Effector CD8-positive, alpha-beta T cell (primary cell): ENCODE measurements around the gene CPB1.

Experiments used
- DNase-seq: peaks from one replicate; lab custom pipeline; 2025; lab: John Stamatoyannopoulos, UW

Gene CPB1

DNA sequence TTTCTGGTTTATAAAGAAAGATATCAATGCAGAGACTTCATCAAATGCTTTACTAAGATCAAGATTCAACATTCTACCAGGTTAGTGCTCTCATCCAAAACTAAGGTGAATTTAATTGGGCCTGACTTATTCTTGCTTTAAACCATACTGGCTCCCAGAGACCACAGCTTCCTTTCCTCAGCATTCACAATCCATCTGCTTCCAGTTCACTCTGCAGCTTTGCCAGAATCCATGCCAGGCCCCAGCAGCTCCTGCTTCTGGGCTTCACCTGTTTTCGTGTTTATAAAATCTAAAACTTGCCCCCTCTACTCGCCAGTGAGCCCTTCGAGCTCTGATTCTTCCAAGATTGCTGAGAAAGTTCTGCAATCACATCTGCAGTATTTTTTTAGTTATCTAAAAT, 2.3 kb downstream of the CPB1 start:
- no peak for DNase-seq

DNA sequence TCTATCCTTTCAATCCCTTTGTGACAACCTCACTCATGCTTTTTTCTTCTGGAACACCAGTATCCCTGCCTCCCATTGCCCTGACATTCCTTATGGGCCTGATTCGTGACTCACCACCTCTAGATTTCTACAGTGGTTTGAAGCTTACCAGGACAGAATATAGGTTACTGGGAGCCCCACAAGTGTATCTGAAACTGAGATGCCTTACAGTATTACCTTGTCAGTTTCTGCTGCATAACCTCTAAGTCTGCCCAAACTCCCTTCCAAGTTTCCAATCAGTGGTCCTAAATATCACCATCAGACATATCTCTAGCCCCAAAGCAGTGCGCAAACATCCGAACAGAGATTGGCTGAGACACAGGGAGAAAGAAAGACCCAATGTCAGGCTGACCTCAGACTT, 5.6 kb downstream of the CPB1 start:
- DNase-seq: no peak

DNA sequence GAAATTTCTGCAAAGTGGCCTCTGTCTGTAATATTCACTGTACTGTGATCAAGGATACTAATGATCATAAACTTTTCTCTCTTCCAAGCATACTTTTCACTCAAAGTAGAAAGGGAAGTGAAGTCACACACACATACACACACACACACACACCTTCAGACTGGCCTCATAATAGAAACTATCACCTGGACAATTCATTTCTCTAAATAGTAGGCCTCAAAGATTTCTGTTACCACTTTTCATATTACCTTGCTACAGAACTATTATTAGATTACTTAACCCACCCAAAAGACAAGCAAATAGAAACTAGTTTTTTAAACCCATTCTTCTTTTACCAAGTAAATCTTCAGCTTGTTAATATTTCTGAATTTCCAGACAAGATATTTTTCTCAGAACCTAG, 12.2 kb downstream of the CPB1 start:
- DNase-seq: no peak

DNA sequence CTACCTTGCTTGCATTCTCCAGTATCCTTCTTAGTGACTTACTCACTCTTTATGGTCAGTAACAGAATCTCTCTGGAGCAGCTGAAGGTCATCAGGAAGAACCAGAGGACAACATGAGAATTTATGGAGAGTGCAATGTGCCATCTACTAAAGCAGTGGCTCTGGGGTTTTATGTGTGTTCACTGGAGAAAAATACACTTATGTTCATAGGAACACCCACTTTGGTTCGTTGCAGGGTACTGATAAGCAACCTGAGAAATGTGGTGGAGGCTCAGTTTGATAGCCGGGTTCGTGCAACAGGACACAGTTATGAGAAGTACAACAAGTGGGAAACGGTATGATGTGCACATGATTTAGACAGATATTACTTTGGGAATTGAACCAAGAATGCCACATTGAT, 12.8 kb downstream of the CPB1 start:
- no peak for DNase-seq

DNA sequence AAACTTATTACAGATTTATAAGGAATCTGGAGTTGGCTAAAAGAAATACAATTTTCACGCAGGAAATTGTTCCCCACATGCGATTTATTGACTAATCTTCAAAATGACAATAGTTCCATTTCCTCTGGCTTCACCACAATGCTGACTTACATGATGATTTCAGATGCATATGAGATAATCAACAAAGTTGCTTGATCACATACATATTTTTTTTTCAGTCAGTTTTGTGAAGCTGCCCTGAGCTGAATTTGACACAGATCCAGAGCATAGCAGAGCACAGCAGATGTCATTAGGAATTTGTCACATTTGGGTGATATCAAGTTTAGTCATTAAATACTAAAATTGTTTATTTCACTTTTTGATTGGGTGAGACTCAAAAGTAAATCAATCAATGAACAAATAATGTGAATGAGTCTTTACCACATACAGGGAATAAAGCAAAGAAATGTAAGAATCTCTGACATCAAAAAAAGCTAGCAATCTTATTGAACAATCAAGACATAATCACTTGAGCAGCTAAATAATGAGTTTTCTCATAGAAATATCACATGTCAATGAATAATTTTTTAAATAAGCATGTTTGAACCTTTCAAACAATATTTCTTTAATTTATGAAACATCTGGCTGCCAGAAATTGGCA, 18.3 kb downstream of the CPB1 start:
- DNase-seq: no peak

DNA sequence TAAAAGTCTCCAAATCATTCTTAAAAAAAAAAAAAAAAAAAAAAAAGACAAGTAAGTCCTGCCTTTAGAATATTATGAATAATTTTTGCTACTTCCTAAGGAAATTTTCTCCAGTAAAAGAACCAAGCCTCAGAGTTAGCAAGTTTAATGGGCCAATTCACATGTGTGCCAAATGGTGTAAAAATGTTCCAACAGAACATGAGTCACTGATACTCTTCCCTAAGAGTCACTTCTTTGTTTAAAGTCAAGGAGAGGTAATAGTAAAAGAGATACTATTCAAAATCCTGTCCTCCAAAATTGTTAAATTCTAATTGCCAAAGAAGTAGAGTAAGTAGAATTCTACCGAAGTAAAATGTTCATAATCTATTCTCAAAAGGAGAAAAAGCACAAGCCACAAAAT, 19.7 kb downstream of the CPB1 start:
- no peak for DNase-seq

DNA sequence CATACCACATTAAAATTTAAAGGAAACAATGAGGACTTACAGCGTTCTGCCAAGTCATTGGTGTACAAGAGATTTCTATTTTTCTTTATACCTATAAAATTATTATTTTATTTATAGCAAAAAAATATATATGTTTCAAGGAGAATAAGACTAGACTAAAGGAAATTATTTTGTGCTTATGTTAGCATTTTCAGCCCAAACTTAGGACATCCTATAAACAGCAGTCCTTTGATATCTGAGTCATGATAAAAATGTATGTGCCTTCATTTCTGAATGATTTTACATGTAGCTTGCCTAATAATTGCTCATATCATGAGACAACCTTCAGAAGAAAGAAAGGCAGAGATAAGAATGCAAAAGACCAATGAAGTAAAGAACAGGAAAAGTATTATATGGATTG, 20.8 kb downstream of the CPB1 start:
- no peak for DNase-seq

DNA sequence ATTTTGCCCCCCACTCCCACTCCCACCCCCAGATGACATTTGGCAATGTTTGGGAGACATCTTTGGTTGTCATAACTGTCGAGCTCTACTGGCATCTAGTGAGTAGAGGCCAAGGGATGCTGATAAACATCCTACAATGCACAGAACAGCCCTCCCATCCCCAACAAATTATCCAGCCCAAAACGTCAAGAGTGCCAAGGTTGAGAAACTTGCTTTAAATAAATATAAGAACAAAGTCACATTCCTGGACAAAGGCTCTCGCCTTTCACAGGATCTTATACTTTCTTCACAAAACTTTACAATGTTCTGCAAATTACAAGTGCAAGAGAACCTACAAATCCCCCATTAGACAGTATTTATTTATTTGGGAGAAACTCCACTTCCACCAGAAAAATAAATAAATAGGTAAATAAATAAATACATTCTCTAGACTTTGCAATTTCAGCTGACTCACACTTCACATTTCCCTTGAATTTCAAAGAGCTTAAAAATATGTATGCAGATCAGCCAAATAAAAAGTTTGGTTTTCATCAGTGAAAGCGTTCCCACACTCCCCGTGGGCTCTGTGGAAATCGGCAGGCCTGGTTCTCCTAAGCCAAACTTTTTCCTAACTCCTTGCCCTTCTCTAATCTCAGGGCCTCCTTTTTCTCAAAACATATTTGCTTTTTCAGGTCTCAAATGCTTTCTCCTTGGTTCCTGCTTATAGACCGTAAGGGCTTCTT, 24.8 kb downstream of the CPB1 start:
- no peak for DNase-seq

DNA sequence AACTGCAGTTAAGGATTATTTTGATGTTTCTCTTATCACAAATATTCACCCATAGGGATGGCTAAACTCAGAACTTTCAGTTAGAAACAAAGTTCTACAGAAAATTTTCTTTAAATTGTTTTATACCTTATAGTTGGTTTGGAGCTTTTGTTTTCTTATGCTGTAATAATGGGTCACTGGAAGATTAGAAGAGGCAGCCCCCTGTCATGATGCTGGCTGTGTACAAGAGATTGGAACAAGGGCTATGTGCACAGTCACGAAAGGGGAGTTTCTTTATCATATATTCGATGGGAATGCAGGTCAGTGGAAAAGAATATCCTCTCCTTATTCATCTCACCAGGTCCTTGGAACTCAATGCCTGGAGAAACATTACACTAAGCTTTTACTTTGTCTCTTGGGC, 25.5 kb downstream of the CPB1 start:
- no peak for DNase-seq

DNA sequence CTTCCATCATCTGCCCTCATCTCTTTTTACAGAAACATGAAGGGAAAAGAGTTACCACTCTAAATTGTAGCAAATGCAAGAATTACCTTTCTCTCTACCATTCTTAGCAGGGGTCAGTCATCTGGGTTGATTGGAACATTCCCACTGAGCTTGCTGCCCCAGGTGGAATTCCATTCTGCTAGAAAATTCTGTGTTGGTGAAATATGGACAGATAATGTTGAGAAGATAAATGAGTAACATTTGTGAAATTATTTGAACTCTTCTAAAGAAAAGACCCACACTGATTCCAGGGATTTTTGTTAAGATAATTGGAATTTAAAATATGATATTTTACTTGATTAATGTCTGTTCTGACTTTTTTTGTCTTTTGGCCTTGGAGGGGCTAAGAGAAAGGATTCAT, 26.4 kb downstream of the CPB1 start:
- DNase-seq: no peak

DNA sequence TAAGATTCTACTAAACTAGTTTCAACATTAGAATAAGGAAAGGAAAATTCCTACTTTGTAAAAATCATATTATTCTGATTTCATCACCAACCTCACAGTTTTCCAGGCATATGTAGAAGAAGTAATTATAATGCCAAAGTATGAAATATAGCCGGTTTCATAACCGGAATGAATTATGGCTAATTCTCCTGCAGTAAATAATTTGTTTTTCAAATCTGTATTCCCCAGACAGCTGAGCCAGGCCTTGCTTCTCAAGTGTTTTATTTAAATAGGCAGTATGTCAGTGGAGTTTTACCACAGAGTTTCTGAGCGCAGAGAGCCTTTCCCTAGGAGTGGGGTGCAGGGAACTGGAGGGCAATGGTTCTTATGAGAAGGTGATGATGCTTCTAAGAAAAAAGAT, 28.8 kb downstream of the CPB1 start:
- DNase-seq: no peak

DNA sequence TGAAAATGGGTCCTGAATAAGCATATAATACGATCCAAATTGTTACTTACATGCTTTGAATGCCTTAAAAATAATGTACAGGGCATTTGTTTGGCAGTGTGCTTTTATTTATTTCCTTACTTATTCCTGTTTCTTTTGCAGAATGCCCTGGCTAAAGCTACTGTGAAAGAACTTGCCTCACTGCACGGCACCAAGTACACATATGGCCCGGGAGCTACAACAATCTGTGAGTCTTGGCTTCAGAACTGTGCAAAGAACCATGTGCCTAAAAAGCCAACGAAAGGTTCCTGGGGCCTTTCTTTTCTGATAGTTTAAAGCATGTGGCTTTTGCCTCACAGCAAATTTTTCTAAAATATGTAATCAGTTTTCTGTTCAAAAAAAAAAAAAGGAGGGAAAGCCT, 29.7 kb downstream of the CPB1 start:
- no peak for DNase-seq

DNA sequence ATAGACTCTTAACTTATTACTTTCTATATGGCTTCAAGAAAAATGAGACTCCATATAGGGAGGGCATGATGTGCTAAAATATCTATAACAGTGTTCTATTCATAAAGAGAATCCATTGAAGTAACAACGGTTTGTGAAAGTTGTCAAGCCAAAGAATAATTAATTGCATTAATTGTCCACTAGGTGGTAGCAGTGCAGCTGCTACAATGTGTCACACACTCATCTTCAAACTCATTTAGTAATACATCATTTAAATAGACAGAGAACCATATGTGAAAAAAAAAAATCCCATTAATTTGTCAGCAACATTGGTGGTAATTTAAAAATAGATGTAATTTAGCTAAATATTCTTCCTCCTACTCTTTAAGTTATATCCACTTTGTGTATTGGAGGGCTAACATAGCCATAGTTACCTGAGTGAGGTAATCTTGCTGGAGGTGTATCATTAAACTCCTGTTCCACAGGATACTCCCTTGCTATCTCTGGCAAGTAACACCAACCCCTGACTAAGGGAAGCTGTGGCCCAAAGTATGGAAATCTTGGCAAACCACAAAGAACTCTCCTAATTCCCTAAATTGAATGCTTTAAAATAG, 33.8 kb downstream of the CPB1 start:
- DNase-seq: no peak

DNA sequence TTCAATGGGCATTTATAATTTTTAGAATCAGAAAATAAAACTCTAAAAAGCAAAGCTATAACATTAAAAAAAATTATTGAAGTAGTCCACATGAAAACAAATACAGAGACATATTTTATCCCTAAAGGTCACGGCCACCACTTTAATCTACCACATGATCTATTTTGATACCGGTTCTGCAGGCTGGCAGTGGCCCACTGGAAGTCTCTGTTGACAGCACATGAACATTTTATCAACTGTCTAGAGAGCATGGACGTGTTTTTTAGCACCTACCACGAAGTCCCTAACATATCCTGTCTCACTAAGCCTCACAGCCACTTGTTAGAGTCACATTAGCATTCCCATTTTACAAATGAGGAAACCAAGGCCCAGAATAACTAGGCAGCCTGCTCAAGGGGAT, 35.7 kb downstream of the CPB1 start:
- DNase-seq: no peak

DNA sequence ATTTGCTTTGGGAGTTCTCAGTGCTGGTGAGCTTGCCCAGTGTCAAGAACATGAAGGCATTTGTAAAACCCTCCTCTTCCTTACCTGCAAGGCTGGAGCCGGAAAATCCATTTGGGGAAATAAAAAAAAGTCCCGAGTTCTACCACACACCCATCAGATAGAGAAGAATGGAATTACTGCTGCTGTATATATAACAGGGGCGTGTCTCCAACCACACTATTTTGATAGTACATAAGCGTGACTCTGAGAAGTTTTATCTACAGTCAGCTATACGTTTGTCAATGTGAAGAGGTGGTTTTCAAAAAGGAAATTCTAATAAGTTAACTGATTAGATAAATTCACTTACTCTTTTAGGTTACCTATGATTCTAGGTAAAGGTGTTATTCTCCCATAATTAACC, 36.2 kb downstream of the CPB1 start:
- DNase-seq: no peak

DNA sequence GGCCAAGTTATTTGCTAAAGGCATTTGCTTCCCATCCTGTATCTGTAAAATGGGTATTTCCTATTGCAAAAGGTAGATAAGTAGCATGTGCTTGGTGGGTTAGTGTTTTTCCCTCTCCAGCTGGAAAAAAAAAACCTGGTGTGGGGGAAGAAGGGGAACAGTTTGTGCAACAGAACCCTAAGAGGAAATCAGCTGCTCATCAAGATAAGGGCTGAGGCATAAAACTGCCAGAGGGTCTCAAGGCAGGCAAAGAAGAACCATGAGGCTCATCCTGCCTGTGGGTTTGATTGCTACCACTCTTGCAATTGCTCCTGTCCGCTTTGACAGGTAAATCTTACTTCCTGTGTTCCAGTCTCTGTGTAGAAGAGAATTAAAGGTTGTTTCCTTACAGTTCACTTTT, 37.4 kb downstream of the CPB1 start, which contains the start of gene CPA3:
Gene CPA3, plus strand, starts transcription at position 248 of the 400 bp plus-strand sequence. Its CDS starts 12 bp downstream, at position 260.
- DNase-seq: no peak

DNA sequence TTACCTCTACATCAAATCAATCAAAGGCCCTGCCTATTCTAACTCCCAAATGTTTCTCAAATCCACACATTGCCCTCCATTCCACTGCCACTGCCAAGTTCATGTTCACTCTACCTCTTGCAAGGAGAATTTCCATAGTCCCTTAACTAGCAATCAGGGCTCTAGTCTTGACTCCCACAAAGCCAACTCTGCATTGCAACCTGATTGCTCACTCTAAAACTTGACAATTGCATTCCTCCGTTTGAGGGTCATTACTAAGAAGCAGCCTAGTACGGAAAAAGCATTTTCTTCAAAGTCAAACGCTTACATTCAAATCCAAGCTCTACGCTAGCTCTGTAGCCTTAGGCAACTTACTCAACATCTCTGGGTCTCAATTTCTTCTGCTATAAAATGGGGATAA, 38.6 kb downstream of the CPB1 start:
- DNase-seq: no peak

DNA sequence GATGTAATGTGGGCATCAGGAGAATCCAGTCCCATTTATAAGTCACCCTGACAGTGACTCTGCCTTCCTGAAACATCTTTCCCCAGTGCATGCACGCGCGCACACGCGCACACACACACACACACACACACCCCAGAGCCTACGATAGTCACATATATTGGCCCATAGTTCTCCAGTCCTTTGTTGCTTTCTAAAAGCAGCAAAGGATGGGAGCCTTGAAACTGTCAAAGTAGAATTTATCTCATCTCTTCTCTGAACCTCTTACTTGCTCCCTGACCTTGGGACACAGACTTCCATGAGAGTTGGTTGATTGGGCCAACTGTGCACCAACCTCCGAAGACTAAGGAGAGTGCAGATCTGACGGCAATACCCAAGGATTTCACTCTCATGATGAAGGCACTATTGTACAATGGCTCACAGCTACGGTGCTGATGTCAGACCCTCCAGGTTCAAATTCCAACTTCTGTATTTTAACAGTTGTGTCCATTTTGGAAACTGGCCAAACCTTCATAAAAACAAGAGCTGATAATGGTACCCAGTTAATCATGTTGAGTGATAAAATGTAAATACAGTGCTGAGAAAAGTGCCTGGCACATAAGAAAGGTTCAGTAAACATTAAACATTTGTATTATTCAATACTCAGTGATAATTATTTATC, 45.8 kb downstream of the CPB1 start:
- no peak for DNase-seq

DNA sequence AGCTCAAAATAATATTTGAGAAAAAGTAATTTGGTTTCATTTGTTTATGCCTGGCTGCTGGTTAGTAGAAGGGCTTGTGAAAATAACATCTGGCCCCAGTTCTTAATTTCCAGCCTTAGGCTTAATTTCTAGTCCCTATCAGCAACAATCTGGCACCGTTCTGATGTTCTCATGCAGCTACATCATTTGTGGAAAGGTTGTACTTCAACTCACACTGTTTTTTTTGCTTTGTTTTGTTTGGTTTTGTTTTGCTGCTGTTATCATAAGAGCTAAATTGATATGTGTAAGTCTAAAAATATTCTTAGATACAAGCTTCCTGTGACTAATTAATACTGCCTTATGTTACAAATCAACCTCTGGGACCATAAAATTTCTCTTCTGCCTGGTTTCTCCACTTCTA, 46.4 kb downstream of the CPB1 start:
- no peak for DNase-seq

DNA sequence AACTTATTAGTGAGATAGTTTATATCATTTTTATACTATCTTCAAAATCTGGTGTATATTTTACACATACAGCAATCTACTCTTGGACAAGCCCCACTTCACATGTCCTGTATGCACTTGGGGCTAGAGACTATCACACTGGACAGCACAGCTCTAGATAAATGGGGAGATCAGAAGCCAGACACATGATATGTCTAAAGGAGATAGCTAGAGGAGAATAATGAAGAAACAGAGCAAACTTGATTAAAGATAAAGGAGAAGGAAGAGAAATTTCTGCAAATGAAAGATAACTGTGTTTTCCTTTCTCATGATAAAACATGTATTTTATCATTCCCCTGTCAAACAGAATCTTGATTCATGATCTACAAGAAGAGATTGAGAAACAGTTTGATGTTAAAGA, 50.5 kb downstream of the CPB1 start:
- DNase-seq: no peak

DNA sequence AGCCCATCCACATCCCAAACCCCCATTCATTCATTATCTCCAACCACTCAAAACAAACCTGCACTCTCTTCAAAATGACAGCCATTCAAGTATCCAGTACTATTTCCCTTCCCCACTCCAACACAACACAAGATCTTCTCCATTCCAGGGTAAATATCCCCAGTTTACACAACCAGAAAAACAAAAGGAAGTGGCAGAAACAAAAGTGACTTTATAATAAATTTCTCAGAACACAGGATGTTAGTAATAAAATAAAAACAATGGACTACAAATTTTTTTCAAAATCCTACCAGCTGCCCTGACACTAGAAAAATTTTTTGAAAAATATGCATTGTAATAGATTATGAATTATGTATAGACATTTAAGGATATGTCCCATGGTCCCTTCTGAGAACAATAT, 51.6 kb downstream of the CPB1 start:
- no peak for DNase-seq

DNA sequence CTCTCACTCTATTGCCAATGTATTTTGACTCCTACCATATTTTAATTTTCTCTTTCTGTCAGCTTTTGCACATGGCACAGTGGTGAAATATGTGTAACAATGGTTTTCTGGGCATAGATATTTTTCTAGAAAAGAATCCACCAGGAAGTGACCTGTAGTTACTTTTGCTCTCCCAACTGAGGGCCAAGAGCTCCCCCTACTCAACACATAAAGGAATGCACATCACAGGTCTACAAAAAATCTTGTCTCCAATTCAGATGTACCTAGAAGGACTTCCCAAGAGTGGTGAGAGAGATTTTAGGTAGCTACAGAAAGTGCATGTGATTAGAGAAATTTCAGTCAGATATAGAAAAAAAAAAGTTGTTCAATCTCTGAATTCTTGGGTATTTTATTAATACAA, 53.1 kb downstream of the CPB1 start:
- no peak for DNase-seq

DNA sequence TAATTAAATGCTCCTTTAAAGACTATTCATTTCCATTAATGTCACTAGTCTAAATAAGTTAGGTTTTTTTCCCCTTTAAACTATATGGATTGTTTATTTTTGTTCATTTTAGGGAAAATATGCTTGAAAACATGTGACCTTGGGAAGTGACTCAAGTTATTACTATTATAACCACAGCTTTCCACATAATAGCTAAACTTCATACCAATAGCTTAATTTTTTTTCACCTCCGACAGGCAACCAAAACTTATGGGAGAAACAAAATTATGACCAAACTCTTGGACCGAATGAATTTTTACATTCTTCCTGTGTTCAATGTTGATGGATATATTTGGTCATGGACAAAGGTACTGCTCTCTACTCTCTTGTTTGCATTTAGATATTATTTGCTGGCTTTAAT, 53.7 kb downstream of the CPB1 start:
- DNase-seq: no peak
